ENCODE results near the gene CHCHD4.
"Not testable (repeated sequence)": the region's sequence is repeated elsewhere in the genome, so short reads cannot be mapped to it uniquely, and the experiment has no call there.

DNA sequence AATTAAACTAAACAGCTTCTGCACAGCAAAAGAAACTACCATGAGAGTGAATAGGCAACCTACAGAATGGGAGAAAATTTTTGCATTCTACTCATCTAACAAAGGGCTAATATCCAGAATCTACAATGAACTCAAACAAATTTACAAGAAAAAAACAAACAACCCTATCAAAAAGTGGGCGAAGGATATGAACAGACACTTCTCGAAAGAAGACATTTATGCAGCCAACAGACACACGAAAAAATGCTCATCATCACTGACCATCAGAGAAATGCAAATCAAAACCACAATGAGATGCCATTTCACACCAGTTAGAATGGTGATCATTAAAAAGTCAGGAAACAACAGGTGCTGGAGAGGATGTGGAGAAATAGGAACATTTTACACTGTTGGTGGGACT, 49.4 kb downstream of the CHCHD4 start:
- TF ChIP-seq, protein P1, sequence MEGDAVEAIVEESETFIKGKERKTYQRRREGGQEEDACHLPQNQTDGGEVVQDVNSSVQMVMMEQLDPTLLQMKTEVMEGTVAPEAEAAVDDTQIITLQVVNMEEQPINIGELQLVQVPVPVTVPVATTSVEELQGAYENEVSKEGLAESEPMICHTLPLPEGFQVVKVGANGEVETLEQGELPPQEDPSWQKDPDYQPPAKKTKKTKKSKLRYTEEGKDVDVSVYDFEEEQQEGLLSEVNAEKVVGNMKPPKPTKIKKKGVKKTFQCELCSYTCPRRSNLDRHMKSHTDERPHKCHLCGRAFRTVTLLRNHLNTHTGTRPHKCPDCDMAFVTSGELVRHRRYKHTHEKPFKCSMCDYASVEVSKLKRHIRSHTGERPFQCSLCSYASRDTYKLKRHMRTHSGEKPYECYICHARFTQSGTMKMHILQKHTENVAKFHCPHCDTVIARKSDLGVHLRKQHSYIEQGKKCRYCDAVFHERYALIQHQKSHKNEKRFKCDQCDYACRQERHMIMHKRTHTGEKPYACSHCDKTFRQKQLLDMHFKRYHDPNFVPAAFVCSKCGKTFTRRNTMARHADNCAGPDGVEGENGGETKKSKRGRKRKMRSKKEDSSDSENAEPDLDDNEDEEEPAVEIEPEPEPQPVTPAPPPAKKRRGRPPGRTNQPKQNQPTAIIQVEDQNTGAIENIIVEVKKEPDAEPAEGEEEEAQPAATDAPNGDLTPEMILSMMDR (IDR thresholded peaks at IDR 0.05), result not testable (repeated sequence)
- not testable (repeated sequence) for TF ChIP-seq EP300, POLR2A (IDR thresholded peaks at IDR 0.05)

All from ovary (tissue), 3 donors.